ENCODE results near the gene DUT.

DUT gene

GRCh38 chr15:48292458-48292857 lies 38.8 kb upstream of the DUT start:
- DNase-seq (ENCODE audit: low read depth) = peak; percentile 28
- TF ChIP-seq, protein P1, sequence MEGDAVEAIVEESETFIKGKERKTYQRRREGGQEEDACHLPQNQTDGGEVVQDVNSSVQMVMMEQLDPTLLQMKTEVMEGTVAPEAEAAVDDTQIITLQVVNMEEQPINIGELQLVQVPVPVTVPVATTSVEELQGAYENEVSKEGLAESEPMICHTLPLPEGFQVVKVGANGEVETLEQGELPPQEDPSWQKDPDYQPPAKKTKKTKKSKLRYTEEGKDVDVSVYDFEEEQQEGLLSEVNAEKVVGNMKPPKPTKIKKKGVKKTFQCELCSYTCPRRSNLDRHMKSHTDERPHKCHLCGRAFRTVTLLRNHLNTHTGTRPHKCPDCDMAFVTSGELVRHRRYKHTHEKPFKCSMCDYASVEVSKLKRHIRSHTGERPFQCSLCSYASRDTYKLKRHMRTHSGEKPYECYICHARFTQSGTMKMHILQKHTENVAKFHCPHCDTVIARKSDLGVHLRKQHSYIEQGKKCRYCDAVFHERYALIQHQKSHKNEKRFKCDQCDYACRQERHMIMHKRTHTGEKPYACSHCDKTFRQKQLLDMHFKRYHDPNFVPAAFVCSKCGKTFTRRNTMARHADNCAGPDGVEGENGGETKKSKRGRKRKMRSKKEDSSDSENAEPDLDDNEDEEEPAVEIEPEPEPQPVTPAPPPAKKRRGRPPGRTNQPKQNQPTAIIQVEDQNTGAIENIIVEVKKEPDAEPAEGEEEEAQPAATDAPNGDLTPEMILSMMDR (IDR thresholded peaks at IDR 0.05; ENCODE audit: insufficient read depth, low read depth, low read length, missing control alignments) = no peak
- no peak overlapping the region for H3K4me3 ChIP-seq (ENCODE audit: low read depth, low read length)

DNA sequence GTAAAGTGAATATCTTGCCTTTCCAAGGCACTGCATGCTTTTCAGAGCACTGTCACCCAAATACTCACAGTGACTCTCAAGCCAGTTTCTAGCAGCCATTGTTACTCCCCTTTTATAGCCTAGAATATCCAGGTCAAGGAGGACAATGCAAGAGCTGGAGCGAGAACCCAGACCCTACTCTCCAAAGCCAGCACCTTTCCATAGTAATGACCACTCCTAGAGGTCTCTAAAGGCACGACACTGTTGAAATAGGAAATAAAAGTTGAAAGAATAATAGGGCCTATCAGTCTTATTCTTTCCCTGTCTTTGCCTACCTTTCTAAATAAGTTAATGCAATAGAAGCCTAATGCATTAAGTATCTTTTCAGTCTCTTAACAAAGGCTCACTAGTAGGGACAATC lies 33.6 kb upstream of the DUT start:
- TF ChIP-seq, protein P1 (IDR thresholded peaks at IDR 0.05; ENCODE audit: insufficient read depth, low read depth, low read length, missing control alignments) = no peak
- DNase-seq (ENCODE audit: low read depth) = no peak
- no peak overlapping the region for H3K4me3 ChIP-seq (ENCODE audit: low read depth, low read length)

DNA sequence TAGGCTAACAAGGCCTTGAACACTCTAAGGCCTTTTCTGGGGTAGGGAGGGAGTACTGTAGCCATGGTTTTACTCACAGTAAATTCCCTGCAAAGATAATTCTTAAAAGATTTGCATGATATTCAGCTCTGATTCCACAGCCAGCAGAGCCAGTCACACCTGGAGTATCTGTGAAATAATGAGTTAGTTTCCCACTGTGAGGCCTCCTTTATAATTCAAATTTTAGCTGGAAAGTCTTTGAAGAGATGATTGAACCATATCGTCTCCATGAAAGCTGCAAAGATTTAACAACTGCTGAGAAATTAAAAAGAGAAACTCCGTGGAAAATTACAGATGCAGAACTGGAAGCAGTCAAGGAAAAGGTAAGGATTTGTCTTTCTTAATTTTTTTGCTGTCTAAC lies 32.3 kb upstream of the DUT start:
- no peak for DNase-seq (ENCODE audit: low read depth)
- H3K4me3 ChIP-seq (ENCODE audit: low read depth, low read length) = no peak overlapping the region
- TF ChIP-seq, protein P1 (IDR thresholded peaks at IDR 0.05; ENCODE audit: insufficient read depth, low read depth, low read length, missing control alignments) = no peak

GRCh38 chr15:48300038-48300437 lies 31.2 kb upstream of the DUT start:
- TF ChIP-seq, protein P1 (IDR thresholded peaks at IDR 0.05; ENCODE audit: insufficient read depth, low read depth, low read length, missing control alignments) = no peak
- no peak overlapping the region for H3K4me3 ChIP-seq (ENCODE audit: low read depth, low read length)

GRCh38 chr15:48304398-48304797 lies 26.8 kb upstream of the DUT start:
- DNase-seq (ENCODE audit: low read depth) = no peak
- TF ChIP-seq, protein P1 (IDR thresholded peaks at IDR 0.05; ENCODE audit: insufficient read depth, low read depth, low read length, missing control alignments) = no peak
- no peak overlapping the region for H3K4me3 ChIP-seq (ENCODE audit: low read depth, low read length)

More at GRCh38 chr15:48300038-48300437, 31.2 kb upstream of the DUT start:
- no peak for DNase-seq (ENCODE audit: low read depth)

- TF ChIP-seq, protein P1 (IDR thresholded peaks at IDR 0.05; ENCODE audit: insufficient read depth, low read depth, low read length, missing control alignments) = no peak
- no peak overlapping the region for H3K4me3 ChIP-seq (ENCODE audit: low read depth, low read length)
- no peak for DNase-seq (ENCODE audit: low read depth)
Observed at GRCh38 chr15:48306639-48307038, 24.6 kb upstream of the DUT start.

DNA sequence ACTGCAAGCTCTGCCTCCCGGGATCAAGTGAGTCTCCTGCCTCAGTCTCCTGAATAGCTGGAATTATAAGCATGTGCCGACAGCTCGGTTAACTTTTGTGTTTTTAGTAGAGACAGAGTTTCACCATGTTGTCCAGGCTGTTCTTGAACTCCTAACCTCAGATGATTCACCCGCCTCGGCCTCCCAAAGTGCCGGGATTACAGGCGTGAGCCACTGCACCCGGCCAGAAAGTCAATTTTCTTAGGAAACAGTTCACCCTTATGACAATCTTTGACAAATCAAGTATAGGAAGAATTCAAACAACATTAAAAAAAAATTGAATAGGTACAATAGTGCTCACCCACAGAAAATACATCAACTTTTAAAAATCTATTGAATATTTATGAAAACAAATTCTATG lies 23.6 kb upstream of the DUT start:
- DNase-seq (ENCODE audit: low read depth) = no peak
- TF ChIP-seq, protein P1 (IDR thresholded peaks at IDR 0.05; ENCODE audit: insufficient read depth, low read depth, low read length, missing control alignments) = no peak
- H3K4me3 ChIP-seq (ENCODE audit: low read depth, low read length) = no peak overlapping the region

All from GM12865 (cell line).